ENCODE results near the gene DHRSX.

The DHRSX gene

GRCh38 chrX:2452799-2453198 lies 48.0 kb downstream of the DHRSX start:
- no peak for DNase-seq

GRCh38 chrX:2452317-2452784 lies 48.4 kb downstream of the DHRSX start:
- DNase-seq: no peak

DNA sequence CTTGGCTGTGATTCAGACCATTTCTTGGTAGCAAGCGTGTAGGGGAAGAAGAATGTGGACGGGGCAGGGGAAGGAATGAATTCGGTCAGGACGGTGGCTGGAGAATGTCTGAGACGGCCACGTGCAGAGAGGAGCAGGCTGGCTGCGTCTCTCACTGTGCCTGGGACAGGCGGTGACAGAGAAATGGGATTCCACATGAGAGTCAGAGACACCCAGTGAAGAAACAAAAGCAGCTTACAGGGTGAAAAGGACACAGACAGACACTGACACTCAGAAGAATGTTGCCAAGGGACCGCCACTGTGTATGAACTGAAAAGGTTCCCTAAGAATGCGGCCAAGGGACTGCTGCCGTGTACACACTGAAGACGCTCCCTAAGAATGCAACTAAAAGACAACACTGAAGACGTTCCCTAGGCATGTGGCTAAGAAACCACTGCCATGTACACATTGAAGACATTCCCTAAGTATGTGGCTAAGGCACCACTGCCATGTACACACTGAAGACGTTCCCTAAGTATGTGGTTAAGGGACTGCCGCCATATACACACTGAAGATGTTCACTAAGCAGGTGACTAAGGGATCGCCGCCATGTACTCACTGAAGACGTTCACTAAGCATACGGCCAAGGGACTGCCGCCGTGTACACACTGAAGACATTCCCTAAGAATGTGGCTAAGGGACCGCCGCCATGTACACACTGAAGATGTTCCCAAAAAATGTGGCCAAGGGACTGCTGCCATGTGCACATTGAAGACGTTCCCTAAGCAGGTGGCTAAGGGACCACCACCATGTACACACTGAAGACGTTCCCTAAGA lies 49.1 kb downstream of the DHRSX start:
- DNase-seq: no peak

- DNase-seq: no peak
Measured at GRCh38 chrX:2450681-2451080, 50.1 kb downstream of the DHRSX start.

- no peak for DNase-seq
Measured at GRCh38 chrX:2449135-2449886, 51.5 kb downstream of the DHRSX start.

DNA sequence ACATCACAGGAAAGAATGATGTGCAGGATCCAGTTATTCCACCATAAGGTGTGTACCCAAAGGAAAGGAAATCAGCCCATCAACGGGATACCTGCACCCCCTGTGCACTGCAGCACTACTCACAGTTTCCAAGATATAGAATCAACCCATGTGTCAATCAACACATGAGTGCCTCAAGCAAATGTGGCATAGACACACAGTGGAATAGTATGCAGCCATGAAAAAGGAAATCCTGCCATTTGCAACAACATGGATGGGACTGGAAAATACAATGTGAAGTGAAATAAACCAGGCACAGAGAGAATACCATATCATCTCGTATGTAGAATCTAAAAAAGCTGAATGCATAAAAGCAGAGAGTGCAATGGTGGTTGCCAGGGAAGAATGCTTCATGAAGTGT lies 53.3 kb downstream of the DHRSX start:
- no peak for DNase-seq

GRCh38 chrX:2446815-2447214 lies 54.0 kb downstream of the DHRSX start:
- DNase-seq: no peak

- no peak for DNase-seq
Measured at GRCh38 chrX:2445662-2446623, 54.8 kb downstream of the DHRSX start.

DNA sequence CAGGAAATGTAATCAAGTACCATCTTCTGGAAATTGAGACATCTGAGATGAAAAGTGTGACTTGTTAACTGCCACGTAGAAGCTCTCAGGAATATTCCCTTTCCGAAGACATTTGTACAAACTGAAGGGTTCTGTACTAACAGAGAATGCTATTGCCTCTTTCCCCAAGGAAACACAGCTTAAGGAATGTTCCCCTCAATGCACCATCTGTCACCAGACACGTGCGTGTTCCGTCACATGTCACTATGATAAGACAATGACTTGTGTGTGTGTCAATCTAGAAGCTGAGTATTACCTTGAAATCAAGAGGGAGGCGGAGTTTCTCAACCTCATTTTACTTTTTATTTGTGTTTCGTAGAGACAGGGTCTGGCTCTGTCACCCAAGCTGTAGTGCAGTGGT lies 58.1 kb downstream of the DHRSX start:
- no peak for DNase-seq

DNA sequence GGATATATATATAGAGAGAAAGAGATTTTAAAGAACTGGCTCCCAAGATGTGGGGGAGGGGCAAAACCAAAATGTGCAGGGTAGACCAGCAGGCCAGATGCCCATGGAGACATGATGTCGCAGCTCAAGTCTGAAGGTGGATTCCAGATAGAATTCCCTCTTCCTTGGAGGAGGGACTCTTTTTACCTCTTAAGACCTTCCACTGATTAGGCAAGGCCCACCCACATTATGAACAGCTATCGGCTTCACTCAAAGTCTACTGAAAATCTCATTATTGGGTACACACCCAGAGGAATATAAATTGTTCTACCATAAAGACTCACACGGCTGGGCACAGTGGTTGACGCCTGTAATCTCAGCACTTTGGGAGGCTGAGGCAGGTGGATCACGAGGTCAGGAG lies 59.3 kb downstream of the DHRSX start:
- DNase-seq: no peak

DNA sequence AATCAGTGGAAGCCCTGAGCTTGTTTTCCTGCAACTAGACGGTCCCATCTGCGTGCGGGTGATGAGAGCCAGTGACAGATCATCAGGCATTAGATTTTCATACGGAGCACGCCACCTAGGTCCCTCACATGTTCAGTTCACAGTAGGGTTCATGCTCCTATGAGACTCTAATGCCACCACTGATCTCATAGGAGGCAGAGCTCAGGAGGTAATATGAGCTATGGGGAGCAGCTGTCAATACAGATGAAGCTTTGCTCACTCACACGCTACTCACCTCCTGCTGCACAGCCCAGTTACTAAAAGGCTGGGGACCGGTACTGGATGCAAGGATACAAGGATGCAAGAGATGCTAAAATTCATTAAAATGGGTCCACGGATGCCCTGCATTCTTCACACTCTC lies 61.2 kb downstream of the DHRSX start:
- no peak for DNase-seq

DNA sequence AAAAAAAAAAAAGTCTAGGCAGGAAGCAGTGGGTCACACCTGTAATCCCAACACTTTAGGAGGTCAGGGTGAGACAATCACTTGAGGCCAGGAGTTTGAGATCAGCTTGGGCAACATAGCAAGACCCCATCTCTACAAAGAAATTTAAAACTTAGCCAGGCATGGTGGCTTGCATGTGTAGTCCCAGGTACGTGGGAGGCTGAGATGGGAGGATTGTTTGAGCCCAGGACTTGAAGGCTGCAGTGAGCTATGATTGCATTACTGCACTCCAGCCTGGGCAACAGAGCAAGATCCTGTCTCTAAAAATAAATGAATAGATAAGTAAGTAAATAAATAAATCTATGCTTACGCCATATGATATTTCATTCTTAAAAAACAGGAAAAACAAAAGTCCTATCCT lies 65.3 kb downstream of the DHRSX start:
- DNase-seq: no peak

DNA sequence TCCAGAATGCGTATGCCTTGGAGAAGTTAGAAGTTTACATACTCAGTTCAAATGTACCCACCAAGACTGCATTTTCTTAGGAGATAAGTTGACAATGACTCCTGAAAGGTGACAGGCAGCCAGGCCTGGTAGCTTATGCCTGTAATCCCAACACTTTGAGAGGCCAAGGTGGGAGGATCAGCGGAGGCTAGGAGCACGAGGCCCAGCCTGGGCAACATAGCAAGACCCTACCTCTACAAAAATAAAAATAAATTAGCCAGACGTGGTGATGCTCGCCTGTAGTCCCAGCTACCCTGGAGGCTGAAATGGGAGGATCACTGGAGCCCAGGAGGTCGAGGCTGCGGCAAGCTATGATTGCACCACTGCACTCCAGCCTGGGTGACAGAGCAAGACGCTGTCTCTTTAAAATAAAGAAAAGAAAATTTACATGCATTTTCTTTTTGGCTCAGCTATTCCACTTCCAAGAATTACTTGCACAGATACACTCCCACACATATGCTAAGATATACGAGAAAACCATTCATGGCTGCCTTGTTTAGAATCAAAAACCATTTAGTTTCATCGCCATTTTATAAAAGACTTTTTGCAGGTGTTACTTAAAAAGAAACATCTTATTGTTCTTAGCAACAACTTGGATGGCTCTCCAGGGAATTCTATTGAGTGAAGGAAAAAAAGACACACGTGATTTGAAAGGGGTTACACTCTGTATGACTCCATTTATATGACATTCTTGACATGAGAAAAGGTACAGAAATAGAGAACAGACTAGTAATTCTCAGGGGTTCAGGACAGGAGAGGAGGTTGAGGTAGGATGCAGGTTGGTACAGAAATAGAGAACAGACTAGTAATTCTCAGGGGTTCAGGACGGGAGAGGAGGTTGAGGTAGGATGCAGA lies 66.3 kb downstream of the DHRSX start:
- no peak for DNase-seq

GRCh38 chrX:2432298-2432863 lies 68.4 kb downstream of the DHRSX start:
- DNase-seq: no peak

GRCh38 chrX:2430265-2430825 lies 70.4 kb downstream of the DHRSX start:
- no peak for DNase-seq

DNA sequence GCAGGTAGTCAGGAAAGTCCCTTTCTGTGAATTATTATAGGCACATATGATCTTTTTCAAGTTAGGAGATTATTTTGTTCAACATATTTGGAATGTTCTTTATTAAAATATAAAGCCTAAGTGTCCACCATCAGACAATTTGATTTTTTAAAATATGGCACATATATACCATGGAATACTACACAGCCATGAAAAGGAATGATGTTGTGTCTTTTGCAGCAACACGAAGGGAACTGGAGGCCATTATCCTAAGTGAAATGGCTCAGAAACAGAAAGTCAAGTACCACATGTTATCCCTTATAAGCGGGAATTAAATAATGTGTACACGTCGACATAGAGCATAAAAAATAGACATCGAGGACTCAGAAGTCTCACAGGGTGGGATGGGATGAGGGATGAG lies 73.0 kb downstream of the DHRSX start:
- DNase-seq: no peak

DNA sequence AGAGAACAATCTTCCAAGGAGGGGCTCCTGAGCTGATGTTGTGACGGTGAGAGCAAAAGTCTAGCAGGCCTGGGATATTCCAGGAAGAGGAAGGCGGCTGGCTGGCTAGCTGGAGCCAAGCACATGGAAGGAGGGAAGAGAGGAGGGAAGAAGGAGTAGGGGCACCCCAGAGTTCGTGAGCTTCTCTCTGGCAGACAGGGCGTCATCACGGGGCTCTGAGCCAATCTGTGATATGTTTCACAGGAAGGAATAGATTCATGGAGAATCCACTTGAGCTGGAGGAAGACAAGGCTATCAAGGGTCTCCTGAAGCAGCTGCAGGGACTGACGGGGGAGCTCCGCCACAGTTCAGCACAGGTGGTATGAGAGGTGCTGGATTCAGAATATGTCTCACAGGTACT lies 73.6 kb downstream of the DHRSX start:
- DNase-seq: no peak

- DNase-seq: no peak
Measured at GRCh38 chrX:2426289-2426882, 74.4 kb downstream of the DHRSX start.

DNA sequence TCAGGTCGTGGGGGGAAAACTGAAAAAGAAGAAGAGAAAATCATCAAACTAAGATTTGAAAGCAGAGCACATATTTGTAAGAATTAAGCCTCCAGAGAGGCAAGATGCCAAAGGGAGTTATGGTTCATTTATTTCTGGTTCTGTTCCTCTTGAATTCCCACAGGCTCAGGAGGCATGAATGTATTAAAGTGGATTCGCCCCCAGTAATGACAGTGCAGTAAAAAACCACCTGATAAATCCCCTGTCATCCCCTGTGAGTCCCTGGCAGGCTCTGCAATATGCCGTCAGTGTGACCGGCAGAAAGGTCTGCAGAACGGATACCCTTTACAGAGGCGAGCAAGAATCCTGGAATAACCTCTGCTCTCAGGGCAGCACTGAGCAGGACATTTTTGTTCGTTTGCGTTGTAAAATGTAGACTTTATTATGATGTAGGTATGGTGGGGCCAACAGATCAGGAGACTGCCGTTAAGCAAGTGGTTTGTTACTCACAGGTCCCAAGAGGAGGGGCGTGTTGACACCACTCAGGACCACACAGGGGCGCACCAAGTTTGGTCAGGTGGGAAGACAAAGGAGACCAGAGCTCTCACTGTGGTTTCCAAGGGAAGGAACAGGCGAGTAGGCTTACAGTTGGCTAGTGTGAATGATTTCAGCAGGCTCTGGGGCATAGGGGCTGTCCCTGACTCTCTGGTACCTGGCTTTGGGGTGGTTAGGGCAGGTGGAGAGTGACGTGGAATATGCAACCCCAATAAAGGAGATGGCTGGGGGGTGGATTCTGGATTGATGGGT lies 75.3 kb downstream of the DHRSX start:
- DNase-seq: no peak

DNA sequence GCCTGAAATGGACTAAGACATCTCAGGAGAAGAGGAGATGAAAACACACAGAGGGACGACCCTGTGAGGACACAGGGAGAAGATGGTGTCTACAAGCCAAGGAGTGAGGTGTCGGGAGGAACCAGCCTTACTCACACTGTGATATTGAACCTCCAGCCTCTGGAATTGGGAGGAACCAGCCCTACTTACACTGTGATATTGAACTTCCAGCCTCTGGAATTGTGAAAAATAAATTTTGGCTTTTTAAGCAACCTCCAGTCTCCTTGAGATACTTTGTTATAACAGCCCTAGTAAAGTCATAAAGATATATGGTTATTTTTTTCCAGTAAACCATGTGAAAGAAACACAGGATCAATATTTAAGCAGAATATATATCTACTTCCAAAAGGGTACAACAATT lies 76.5 kb downstream of the DHRSX start:
- no peak for DNase-seq
